Brain microvascular endothelial cell (primary cell): ENCODE measurements around the gene FRMD5.
A peak's percentile ranks its signal among the peaks of the same experiment; 100 is the strongest.

Experiments used
- DNase-seq: peaks from one replicate; pipeline ENCODE4 v3.0.0-alpha.2; 2020
- H3K27ac ChIP-seq: fragments of 250-450 bp; sonication (Bioruptor Pico); 2 replicates; pipeline ENCODE4 v1.5.1; 2020; ENCODE audit warnings: mild to moderate bottlenecking, moderate library complexity
- H3K27me3 ChIP-seq: fragments of 250-450 bp; sonication (Bioruptor Pico); replicated peaks from 2 replicates; pipeline ENCODE4 v1.5.1; 2020; ENCODE audit warnings: mild to moderate bottlenecking
- H3K36me3 ChIP-seq: fragments of 250-450 bp; sonication (Bioruptor Pico); replicated peaks from 2 replicates; pipeline ENCODE4 v1.5.1; 2020; ENCODE audit warnings: mild to moderate bottlenecking
- H3K4me3 ChIP-seq: 2 replicates; pipeline ENCODE4 v1.5.1; 2011; ENCODE audit warnings: low read depth, mild to moderate bottlenecking, control low read depth, low read length, moderate library complexity
- CTCF ChIP-seq: IDR thresholded peaks from 2 replicates; pipeline ENCODE4 v1.5.1; 2011; ENCODE audit warnings: low read depth, mild to moderate bottlenecking, moderate library complexity, low read length, control low read depth, inconsistent platforms; ENCODE audit errors: missing control alignments
- in situ Hi-C: cut with HindIII; loops from 2 replicates; pipeline ENCODE4 v1.10.0; 2017; ENCODE audit warnings: low sequenced_read_pairs, low pct_ligation_motif_present

FRMD5 gene

GRCh38 chr15:44029003-44029402, 166.1 kb downstream of the FRMD5 start:
- Histone ChIP-seq H3K27ac (no peak overlapping the region), H3K27me3 (no peaks in the 10 kb centered on the region), H3K36me3 (no peaks in the 10 kb centered on the region), H3K4me3 (no peak overlapping the region)
- TF ChIP-seq CTCF, result no peak
- no peak for DNase-seq
- in situ Hi-C loops, result no loop called here

GRCh38 chr15:44028349-44028748, 166.7 kb downstream of the FRMD5 start:
- Histone ChIP-seq H3K4me3 (no peak overlapping the region), H3K27ac (peak overlapping the region; percentile 10), H3K27me3 (no peaks in the 10 kb centered on the region), H3K36me3 (no peaks in the 10 kb centered on the region)
- DNase-seq, result peak; percentile 41
- TF ChIP-seq CTCF, result no peak
- in situ Hi-C loops, result no loop called here

- no peak for DNase-seq
- H3K27ac ChIP-seq, result no peak overlapping the region
- in situ Hi-C loops, result no loop called here
- no peaks in the 10 kb centered on the region for H3K36me3 ChIP-seq
- H3K27me3 ChIP-seq, result no peaks in the 10 kb centered on the region
- TF ChIP-seq CTCF, result no peak
- H3K4me3 ChIP-seq, result no peak overlapping the region
These were observed 170.9 kb downstream of the FRMD5 start for GRCh38 chr15:44024155-44024554.

GRCh38 chr15:44023176-44023575, 171.9 kb downstream of the FRMD5 start:
- no peak overlapping the region for H3K4me3 ChIP-seq
- H3K27ac ChIP-seq, result no peak overlapping the region
- no peaks in the 10 kb centered on the region for H3K36me3 ChIP-seq
- no peaks in the 10 kb centered on the region for H3K27me3 ChIP-seq
- no peak for DNase-seq
- in situ Hi-C loops, result no loop called here
- TF ChIP-seq CTCF, result peak; percentile 53

DNA sequence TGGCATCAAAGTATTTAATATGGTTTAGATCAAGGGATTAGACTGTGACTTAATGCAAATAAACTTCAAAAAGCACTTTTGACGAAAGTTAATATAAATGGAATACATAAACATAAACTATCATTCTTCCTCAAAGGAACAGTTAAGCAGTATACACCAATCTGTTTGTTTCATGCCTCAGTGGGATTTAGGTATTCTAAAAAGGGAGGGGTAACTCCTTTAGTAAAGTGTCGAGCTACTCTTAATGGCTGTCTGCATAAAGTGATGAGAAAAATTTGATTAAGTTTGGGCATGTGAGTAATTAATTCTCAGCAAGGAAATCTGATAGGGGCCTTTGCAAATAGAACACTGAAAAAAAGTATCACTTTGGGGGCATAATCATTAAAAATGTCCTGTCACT, 176.9 kb downstream of the FRMD5 start:
- Histone ChIP-seq H3K27ac (no peak overlapping the region), H3K27me3 (no peaks in the 10 kb centered on the region), H3K4me3 (no peak overlapping the region), H3K36me3 (no peaks in the 10 kb centered on the region)
- no peak for TF ChIP-seq CTCF
- in situ Hi-C loops, result no loop called here
- DNase-seq, result no peak

- TF ChIP-seq CTCF, result no peak
- Histone ChIP-seq H3K27ac (no peak overlapping the region), H3K27me3 (no peaks in the 10 kb centered on the region), H3K4me3 (no peak overlapping the region), H3K36me3 (no peaks in the 10 kb centered on the region)
- DNase-seq, result no peak
- in situ Hi-C loops, result no loop called here
These were observed 179.3 kb downstream of the FRMD5 start for GRCh38 chr15:44015545-44016305.
